NT2/D1 (cell line): ENCODE measurements around the gene NTMT2.

Source experiments
- DNase-seq: peaks from one replicate; pipeline ENCODE4 v3.0.0-alpha.2; 2011; ENCODE audit warnings: low read depth, low spot score
- H3K27me3 ChIP-seq: 2 replicates; pipeline ENCODE4 v1.6.0; 2011; ENCODE audit warnings: mild to moderate bottlenecking; ENCODE audit not compliant: insufficient read length, insufficient read depth
- H3K36me3 ChIP-seq: 2 replicates; pipeline ENCODE4 v1.6.1; 2011; ENCODE audit warnings: mild to moderate bottlenecking, low read length, mixed read lengths; ENCODE audit not compliant: insufficient read depth, insufficient read length
- H3K4me1 ChIP-seq: 2 replicates; pipeline ENCODE4 v1.5.1; 2011; ENCODE audit not compliant: insufficient read depth, insufficient read length
- H3K4me3 ChIP-seq: 2 replicates; pipeline ENCODE4 v1.5.1; 2011; ENCODE audit warnings: low read depth; ENCODE audit not compliant: insufficient read length
- H3K9ac ChIP-seq: 2 replicates; pipeline ENCODE4 v1.6.0; 2011; ENCODE audit warnings: low read depth; ENCODE audit not compliant: insufficient read length
- H3K9me3 ChIP-seq: 2 replicates; pipeline ENCODE4 v1.5.1; 2011; ENCODE audit warnings: mild to moderate bottlenecking, low read length; ENCODE audit not compliant: insufficient read depth
- SUZ12 ChIP-seq: IDR thresholded peaks from 2 replicates; pipeline ENCODE4 v1.6.1; 2011; ENCODE audit not compliant: insufficient read length, insufficient read depth; ENCODE audit errors: extremely low read depth
- YY1 ChIP-seq: IDR thresholded peaks from 2 replicates; pipeline ENCODE4 v1.6.1; 2011; ENCODE audit not compliant: insufficient read length, insufficient read depth
- ZNF274 ChIP-seq: IDR thresholded peaks from 2 replicates; pipeline ENCODE4 v1.6.1; 2011; ENCODE audit warnings: mild to moderate bottlenecking, low read depth, low read length

NTMT2 gene

DNA sequence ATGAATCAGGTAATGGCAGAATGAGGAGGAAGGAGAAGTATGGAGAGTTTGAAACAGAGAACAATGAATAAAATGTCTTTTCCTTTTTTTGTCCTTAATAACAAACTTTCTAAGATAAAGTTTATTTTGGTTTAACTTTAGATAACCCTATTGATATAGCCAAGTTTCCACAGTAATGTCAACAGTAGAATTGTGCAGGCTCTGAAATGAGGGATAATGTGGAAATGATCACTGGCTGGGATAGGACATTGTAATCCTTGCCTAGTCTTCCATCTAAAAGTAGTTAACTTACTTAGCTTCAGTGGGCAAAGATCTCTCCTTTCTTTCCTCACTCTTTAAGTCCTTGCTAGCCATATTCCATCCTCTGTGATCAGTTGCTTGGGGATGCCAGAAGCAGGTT, 52.8 kb downstream of the NTMT2 start:
- no peak for TF ChIP-seq ZNF274
- TF ChIP-seq YY1 = no peak
- TF ChIP-seq SUZ12 = no peak
- H3K4me1 ChIP-seq = no peaks in the 10 kb centered on the region
- H3K36me3 ChIP-seq = no peaks in the 10 kb centered on the region

DNA sequence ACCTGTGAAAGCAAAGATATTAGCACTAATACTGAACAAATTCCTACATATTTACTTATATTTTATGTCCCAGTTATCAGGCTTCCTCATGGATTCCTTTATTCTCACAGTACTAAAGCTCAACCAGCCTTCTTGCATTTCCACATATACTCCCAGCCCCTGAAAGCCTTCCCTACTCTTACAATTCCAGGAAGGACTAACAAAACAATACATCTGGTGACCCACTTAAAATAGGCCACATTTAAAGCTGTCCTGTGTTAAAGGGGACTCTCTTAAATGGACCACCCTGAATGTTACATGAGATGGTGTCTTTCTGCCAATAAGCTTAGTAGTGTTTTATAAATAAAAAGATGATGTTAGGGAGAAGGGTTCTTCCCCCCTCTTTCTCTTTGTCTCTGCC, 54.4 kb downstream of the NTMT2 start:
- Histone ChIP-seq H3K9me3 (no peaks in the 10 kb centered on the region), H3K36me3 (no peaks in the 10 kb centered on the region), H3K27me3 (no peaks in the 10 kb centered on the region), H3K4me3 (no peak overlapping the region), H3K9ac (no peak overlapping the region), H3K4me1 (no peaks in the 10 kb centered on the region)
- DNase-seq = no peak
- TF ChIP-seq ZNF274 (no peak), YY1 (no peak), SUZ12 (no peak)

More for the DNA sequence above, 52.8 kb downstream of the NTMT2 start:
- no peak for DNase-seq
- Histone ChIP-seq H3K9ac (no peak overlapping the region), H3K9me3 (no peaks in the 10 kb centered on the region), H3K27me3 (no peaks in the 10 kb centered on the region), H3K4me3 (no peak overlapping the region)

DNA sequence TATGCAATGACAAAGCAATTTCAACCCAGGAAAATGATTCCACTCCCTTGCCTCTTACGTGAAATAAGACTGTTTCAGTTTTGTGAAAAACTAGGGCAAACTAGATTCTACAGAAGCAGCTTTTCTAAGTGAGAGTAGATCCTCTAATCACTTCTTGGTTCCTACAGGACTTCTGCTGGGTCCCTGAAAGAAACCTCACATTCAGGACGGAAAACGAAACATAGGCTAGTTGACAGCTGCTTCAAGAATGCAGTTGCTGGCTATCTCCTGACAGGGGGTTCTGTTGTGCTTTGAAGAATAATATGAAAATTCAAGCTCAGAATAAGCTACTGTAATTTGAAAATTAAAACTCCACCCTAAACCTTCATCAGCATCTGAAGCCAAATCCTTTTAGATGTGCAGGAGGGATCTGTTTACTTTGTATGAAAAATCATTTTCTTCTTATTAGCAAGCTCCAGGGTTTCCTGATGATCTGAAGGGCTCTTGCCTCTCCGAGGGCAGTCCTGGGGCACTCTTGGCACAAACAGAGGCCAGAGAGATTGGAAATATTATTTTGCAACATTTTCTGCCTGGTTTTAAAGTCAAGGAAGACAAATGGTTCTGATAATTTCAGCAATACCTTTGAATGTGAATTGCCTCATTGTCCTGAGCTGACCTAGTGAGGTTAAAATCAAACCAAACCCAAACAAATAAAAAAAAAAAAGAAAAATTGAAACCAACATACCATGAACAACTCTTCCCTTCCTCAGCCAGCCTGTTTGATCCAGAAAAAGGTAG, 55.0 kb downstream of the NTMT2 start:
- TF ChIP-seq SUZ12 = no peak
- TF ChIP-seq ZNF274 = no peak
- no peak for TF ChIP-seq YY1
- Histone ChIP-seq H3K9me3 (no peaks in the 10 kb centered on the region), H3K36me3 (no peaks in the 10 kb centered on the region), H3K9ac (no peak overlapping the region), H3K4me1 (no peaks in the 10 kb centered on the region), H3K4me3 (no peak overlapping the region), H3K27me3 (no peaks in the 10 kb centered on the region)
- no peak for DNase-seq

DNA sequence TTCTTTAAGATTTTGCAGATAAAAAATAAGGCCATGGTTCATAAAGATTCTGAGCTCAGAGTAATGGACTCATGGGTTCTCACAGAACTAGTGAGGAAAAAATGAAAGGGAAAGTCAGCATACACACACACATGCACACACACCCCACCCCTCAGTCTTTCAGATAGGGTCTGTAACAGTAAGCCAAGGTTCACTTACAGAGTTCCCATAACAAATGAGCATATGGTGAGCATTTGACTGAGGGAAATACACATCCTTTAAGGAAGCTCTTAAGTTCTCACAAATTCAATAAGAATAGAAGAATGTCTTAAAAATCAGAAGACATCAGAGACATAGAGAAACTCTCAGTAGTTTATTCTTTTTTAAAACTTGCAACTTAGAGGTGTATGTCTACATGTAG, 57.9 kb downstream of the NTMT2 start:
- no peak for DNase-seq
- no peak overlapping the region for H3K4me3 ChIP-seq
- TF ChIP-seq YY1 (no peak), SUZ12 (no peak), ZNF274 (no peak)
- H3K4me1 ChIP-seq = no peaks in the 10 kb centered on the region
- H3K9me3 ChIP-seq = peaks cover 19% of the 10 kb centered on the region; the same call in 1 of the 2 replicates
- no peaks in the 10 kb centered on the region for H3K36me3 ChIP-seq
- H3K9ac ChIP-seq = no peak overlapping the region
- no peaks in the 10 kb centered on the region for H3K27me3 ChIP-seq

DNA sequence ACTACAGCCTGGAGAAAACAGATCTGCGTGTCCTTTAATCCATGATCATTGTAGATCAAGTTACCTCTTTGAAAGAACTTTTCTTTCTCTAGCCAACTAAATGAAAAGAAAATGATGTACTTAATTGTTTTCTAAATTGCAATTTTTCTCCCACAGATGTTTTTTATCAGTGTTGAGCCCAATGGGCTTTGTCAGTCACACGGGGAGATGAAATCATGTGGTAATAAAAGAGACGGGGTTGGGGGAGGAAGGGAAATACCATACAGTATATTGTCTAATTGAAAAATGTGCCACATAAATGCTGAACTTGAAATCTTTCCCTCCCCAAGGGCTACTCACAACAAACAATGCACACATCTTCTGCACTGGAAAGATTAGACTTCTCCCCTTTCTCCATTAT, 58.4 kb downstream of the NTMT2 start:
- Histone ChIP-seq H3K27me3 (no peaks in the 10 kb centered on the region), H3K4me1 (no peaks in the 10 kb centered on the region), H3K36me3 (no peaks in the 10 kb centered on the region), H3K9me3 (peaks cover 19% of the 10 kb centered on the region; the same call in 1 of the 2 replicates), H3K4me3 (no peak overlapping the region), H3K9ac (no peak overlapping the region)
- TF ChIP-seq ZNF274 = no peak
- TF ChIP-seq SUZ12 = no peak
- no peak for TF ChIP-seq YY1
- no peak for DNase-seq

DNA sequence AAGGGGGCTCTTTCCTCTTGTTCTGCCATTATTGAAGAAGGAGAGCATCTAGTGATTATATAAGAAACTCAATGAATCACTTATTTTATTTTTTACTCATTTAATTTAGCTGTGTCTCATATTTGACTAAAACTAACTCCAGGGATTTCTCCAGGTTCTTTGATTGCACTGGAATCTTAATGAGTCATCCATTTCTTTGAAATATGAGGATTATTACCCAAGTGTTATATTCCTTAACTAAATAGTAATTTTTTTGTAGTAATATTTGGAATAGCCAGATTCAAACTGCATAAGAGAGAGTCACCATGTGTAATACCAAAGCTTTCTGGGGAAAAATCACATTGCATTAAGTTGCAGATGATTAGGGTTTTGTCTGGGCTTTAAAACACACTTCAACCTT, 59.5 kb downstream of the NTMT2 start:
- no peaks in the 10 kb centered on the region for H3K27me3 ChIP-seq
- H3K4me1 ChIP-seq = no peaks in the 10 kb centered on the region
- H3K9ac ChIP-seq = no peak overlapping the region
- peaks cover 19% of the 10 kb centered on the region; the same call in 1 of the 2 replicates for H3K9me3 ChIP-seq
- no peaks in the 10 kb centered on the region for H3K36me3 ChIP-seq
- no peak for DNase-seq
- no peak for TF ChIP-seq YY1
- no peak for TF ChIP-seq SUZ12
- H3K4me3 ChIP-seq = no peak overlapping the region

DNA sequence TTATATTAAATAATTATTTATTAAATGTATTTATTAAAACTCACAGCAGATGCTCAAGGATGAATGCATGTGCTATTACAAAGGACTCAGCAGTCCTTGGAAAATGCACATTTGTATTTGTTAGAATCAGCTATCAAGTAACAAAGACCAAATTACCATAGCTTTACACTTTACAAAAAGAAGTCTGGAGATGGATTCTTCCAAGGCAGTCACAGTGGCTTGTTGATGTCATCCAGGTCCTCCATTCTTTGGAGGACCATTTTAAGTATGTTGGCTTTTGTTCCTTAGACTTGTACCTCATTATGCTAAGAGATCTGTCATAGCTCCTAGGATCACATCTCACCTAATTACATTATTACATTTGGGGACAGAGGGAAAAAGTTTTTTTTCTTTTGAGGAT, 63.4 kb downstream of the NTMT2 start:
- H3K9ac ChIP-seq = no peak overlapping the region
- TF ChIP-seq YY1 (no peak), SUZ12 (no peak), ZNF274 (no peak)
- no peaks in the 10 kb centered on the region for H3K4me1 ChIP-seq
- DNase-seq = peak; percentile 43
- H3K9me3 ChIP-seq = peaks cover 19% of the 10 kb centered on the region; the same call in 1 of the 2 replicates
- no peak overlapping the region for H3K4me3 ChIP-seq
- no peaks in the 10 kb centered on the region for H3K36me3 ChIP-seq
- no peaks in the 10 kb centered on the region for H3K27me3 ChIP-seq
